Measurements from ENCODE around the gene FERMT3. TPM values are rescaled to one million over a fixed set of nuclear protein-coding genes. Genes with fewer than 3 reads are reported as not detected.
A peak's percentile ranks its signal among the peaks of the same experiment; 100 is the strongest.

The FERMT3 gene
- total RNA-seq, 4 donors from 2014 or later, result 2.8 to 10.4 (median 6.1) TPM

- no peak overlapping the region for H3K4me3 ChIP-seq
- TF ChIP-seq, protein P1, sequence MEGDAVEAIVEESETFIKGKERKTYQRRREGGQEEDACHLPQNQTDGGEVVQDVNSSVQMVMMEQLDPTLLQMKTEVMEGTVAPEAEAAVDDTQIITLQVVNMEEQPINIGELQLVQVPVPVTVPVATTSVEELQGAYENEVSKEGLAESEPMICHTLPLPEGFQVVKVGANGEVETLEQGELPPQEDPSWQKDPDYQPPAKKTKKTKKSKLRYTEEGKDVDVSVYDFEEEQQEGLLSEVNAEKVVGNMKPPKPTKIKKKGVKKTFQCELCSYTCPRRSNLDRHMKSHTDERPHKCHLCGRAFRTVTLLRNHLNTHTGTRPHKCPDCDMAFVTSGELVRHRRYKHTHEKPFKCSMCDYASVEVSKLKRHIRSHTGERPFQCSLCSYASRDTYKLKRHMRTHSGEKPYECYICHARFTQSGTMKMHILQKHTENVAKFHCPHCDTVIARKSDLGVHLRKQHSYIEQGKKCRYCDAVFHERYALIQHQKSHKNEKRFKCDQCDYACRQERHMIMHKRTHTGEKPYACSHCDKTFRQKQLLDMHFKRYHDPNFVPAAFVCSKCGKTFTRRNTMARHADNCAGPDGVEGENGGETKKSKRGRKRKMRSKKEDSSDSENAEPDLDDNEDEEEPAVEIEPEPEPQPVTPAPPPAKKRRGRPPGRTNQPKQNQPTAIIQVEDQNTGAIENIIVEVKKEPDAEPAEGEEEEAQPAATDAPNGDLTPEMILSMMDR (IDR thresholded peaks at IDR 0.05 in 4 of 5, conservative IDR thresholded peaks at IDR 0.05 in 1 of 5), result no peak
- TF ChIP-seq POLR2A (IDR thresholded peaks at IDR 0.05), result no peak
- in situ Hi-C loops (cut with MboI; ENCODE audit: low sequenced_read_pairs in 4 of 4) (no loop called here), intact Hi-C loops (cut with DNase I; ENCODE audit: low total_unique reads) (no loop called here)
- no peaks in the 10 kb centered on the region for H3K27me3 ChIP-seq
- ATAC-seq (no peak), DNase-seq (no peak)
- H3K9me3 ChIP-seq, result no peaks in the 10 kb centered on the region
- peaks cover 28 to 30% of the 10 kb centered on the region in 2 donors for H3K4me1 ChIP-seq
- H3K36me3 ChIP-seq, result no peaks in the 10 kb centered on the region
- H3K27ac ChIP-seq, result peak overlapping the region in 1 of 4 donors; percentile 85
Observed at GRCh38 chr11:64232967-64233315, 26.4 kb downstream of the FERMT3 start.

GRCh38 chr11:64233913-64234586 is 27.5 kb downstream of the FERMT3 start, which contains the start of gene VEGFB:
Gene VEGFB, plus strand, starts transcription at chr11:64234584. Its CDS starts 250 bp downstream, at chr11:64234834.
- intact Hi-C loops (cut with DNase I; ENCODE audit: low total_unique reads), result no loop called here
- H3K4me1 ChIP-seq, result peaks cover 26% of the 10 kb centered on the region in 2 donors
- H3K4me3 ChIP-seq, result peak within 1 kb of the TSS; percentile 62 to 73 (median 68)
- peak within 1 kb of the TSS; percentile 87 to 90 (median 88) for H3K27ac ChIP-seq
- ATAC-seq (peak; percentile 46 to 58), DNase-seq (peak; percentile 54 to 66)
- TF ChIP-seq, protein P1 (IDR thresholded peaks at IDR 0.05 in 4 of 5, conservative IDR thresholded peaks at IDR 0.05 in 1 of 5), result no peak
- TF ChIP-seq POLR2A (IDR thresholded peaks at IDR 0.05), result peak; percentile 29 to 40
- in situ Hi-C loops (cut with MboI; ENCODE audit: low sequenced_read_pairs in 4 of 4), result no loop called here
- no peaks in the 10 kb centered on the region for H3K27me3 ChIP-seq
- peaks cover 0 to 5% of the 10 kb centered on the region in 2 donors for H3K36me3 ChIP-seq
- no peaks in the 10 kb centered on the region for H3K9me3 ChIP-seq

DNA sequence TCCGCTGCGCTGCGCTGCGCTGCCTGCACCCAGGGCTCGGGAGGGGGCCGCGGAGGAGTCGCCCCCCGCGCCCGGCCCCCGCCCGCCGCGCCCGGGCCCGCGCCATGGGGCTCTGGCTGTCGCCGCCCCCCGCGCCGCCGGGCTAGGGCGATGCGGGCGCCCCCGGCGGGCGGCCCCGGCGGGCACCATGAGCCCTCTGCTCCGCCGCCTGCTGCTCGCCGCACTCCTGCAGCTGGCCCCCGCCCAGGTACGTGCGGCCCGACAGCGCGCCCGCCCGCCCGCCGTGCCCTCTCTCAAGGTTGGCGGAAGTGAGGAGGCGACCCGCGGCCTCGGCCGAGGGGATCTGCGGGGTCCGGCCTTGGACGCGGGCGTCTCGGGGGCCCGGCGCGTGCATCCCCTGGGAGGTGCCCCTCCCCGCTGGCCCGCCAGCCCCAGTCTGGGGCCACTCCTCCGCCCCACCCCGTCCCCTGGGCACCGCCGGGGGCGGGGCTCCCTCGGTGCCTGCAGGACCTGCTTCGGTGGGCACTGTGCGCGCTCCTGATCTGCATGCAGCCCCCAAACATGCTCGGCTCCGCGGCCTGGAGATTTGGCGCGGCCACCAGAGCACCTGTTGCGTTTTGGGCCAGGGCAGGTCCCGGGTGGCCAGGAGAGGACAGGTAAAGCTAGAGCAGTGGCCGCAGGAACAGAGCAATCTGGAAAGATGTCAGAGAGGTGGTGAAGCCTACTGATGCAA is 28.3 kb downstream of the FERMT3 start:
- in situ Hi-C loops (cut with MboI; ENCODE audit: low sequenced_read_pairs in 4 of 4) (no loop called here), intact Hi-C loops (cut with DNase I; ENCODE audit: low total_unique reads) (no loop called here)
- H3K27me3 ChIP-seq, result no peaks in the 10 kb centered on the region
- peak overlapping the region; percentile 60 to 73 (median 68) for H3K4me3 ChIP-seq
- H3K4me1 ChIP-seq, result peaks cover 21 to 23% of the 10 kb centered on the region in 2 donors
- TF ChIP-seq, protein P1 (IDR thresholded peaks at IDR 0.05 in 4 of 5, conservative IDR thresholded peaks at IDR 0.05 in 1 of 5), result no peak
- TF ChIP-seq POLR2A (IDR thresholded peaks at IDR 0.05), result peak; percentile 72 to 74
- no peaks in the 10 kb centered on the region for H3K9me3 ChIP-seq
- peak in 1 of 2 donors; percentile 56 for DNase-seq
- ATAC-seq, result peak; percentile 28 to 47
- H3K36me3 ChIP-seq, result peaks cover 0 to 5% of the 10 kb centered on the region in 2 donors
- peak overlapping the region; percentile 83 to 90 (median 88) for H3K27ac ChIP-seq

DNA sequence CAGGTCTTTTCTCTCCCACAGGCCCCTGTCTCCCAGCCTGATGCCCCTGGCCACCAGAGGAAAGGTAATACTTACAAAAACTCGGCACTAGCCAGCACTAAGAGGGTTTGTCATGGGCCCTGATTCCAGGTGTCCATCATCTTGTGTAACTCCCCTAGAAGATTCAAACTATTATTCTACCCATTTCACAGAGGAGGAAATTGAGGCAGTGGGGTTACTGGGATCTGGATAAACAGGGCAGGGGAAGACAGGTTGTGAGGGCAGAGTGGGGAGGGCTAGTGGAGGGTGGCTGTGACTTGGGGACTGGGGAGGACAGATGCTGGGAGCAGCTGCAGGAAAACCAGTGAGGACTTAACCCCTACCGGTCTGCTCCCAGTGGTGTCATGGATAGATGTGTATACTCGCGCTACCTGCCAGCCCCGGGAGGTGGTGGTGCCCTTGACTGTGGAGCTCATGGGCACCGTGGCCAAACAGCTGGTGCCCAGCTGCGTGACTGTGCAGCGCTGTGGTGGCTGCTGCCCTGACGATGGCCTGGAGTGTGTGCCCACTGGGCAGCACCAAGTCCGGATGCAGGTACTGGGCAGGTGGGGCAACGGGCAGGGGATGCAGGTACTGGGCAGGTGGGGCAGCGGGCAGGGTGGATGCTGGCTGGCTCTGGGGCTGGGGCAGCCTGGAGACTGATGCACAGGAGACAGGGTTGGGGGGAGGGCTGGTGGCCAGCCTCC is 29.1 kb downstream of the FERMT3 start:
- intact Hi-C loops (cut with DNase I; ENCODE audit: low total_unique reads) (no loop called here), in situ Hi-C loops (cut with MboI; ENCODE audit: low sequenced_read_pairs in 4 of 4) (no loop called here)
- H3K27me3 ChIP-seq, result no peaks in the 10 kb centered on the region
- TF ChIP-seq, protein P1 (IDR thresholded peaks at IDR 0.05 in 4 of 5, conservative IDR thresholded peaks at IDR 0.05 in 1 of 5), result no peak
- no peak for TF ChIP-seq POLR2A (IDR thresholded peaks at IDR 0.05)
- ATAC-seq (no peak), DNase-seq (no peak)
- H3K27ac ChIP-seq, result peak overlapping the region; percentile 83 to 90 (median 88)
- peaks cover 26% of the 10 kb centered on the region in 2 donors for H3K4me1 ChIP-seq
- H3K4me3 ChIP-seq, result peak overlapping the region; percentile 60 to 73 (median 68)
- H3K9me3 ChIP-seq, result no peaks in the 10 kb centered on the region
- H3K36me3 ChIP-seq, result peaks cover 0 to 5% of the 10 kb centered on the region in 2 donors

Data from gastrocnemius medialis (tissue), 4 donors.